Measurements from ENCODE around the gene RXRA. TPM values are rescaled to one million over a fixed set of nuclear protein-coding genes. Genes with fewer than 3 reads are reported as not detected.

RXRA gene
- total and polyA plus RNA-seq, 2 of the 13 experiments (the other 11 are each of a cell fraction or from before 2014, with no cell fraction given), result 18.9 to 29.2 TPM

- no peak overlapping the region for H3K9ac ChIP-seq (ENCODE audit: insufficient read depth, low read depth, low read length)
- intact Hi-C loops (cut with micrococcal nuclease; ENCODE audit: unreplicated experiment), result no loop called here
Measured at GRCh38 chr9:134426436-134426835, 100.2 kb downstream of the RXRA start.

More at GRCh38 chr9:134426436-134426835, 100.2 kb downstream of the RXRA start:
- H3K4me3 ChIP-seq (replicated peaks in 1 of 3; ENCODE audit: insufficient read depth in 1 of 3, low read depth in 2 of 3, low read length in 3 of 3), result no peak overlapping the region
- no peaks in the 10 kb centered on the region for H3K27me3 ChIP-seq (ENCODE audit: control insufficient read depth in 1 of 2, insufficient read depth in 2 of 2, low read length in 2 of 2)
- TF ChIP-seq HNF1B (CRISPR knock-in tag; IDR thresholded peaks at IDR 0.05), result no peak
- TF ChIP-seq HIC2 (CRISPR knock-in tag; IDR thresholded peaks at IDR 0.05; ENCODE audit: low read depth), result no peak
- no peak for TF ChIP-seq GTF3A (CRISPR knock-in tag; conservative IDR thresholded peaks at IDR 0.05)
- no peak for TF ChIP-seq ZNF569 (CRISPR knock-in tag; IDR thresholded peaks at IDR 0.05; ENCODE audit: borderline replicate concordance)
- TF ChIP-seq PBX3 (CRISPR knock-in tag; IDR thresholded peaks at IDR 0.05; ENCODE audit: borderline replicate concordance), result no peak
- TF ChIP-seq ZNF292 (CRISPR knock-in tag; IDR thresholded peaks at IDR 0.05; ENCODE audit: borderline replicate concordance, low read depth), result no peak
- TF ChIP-seq ZBTB3 (CRISPR knock-in tag; IDR thresholded peaks at IDR 0.05; ENCODE audit: borderline replicate concordance, low read depth), result no peak
- TF ChIP-seq IRF1 (CRISPR knock-in tag; IDR thresholded peaks at IDR 0.05; ENCODE audit: low read depth), result no peak
- no peak for TF ChIP-seq ZNF317 (CRISPR knock-in tag; IDR thresholded peaks at IDR 0.05)
- TF ChIP-seq HBP1 (CRISPR knock-in tag; IDR thresholded peaks at IDR 0.05; ENCODE audit: low read depth), result no peak
- H3K4me1 ChIP-seq (ENCODE audit: insufficient read depth, low read length), result peaks cover 33% of the 10 kb centered on the region
- POLR2A ChIA-PET, result no interaction called here
- H3K4me2 ChIP-seq (ENCODE audit: low read depth, low read length), result no peak overlapping the region
- H3K27ac ChIP-seq (ENCODE audit: extremely low read length, insufficient read depth, low read length), result no peak overlapping the region
- DNase-seq (ENCODE audit: low spot score) (no peak), FAIRE-seq (no peak), ATAC-seq (no peak)
- no TSS peak for BruUV-seq (replicated peaks)
- no peaks in the 10 kb centered on the region for H3K9me3 ChIP-seq (ENCODE audit: low read length)
- H3K79me2 ChIP-seq (ENCODE audit: insufficient read depth, low read length), result no peaks in the 10 kb centered on the region
- peaks cover 10 to 18% of the 10 kb centered on the region in 2 experiments; a peak in 4 of 5 replicates for H3K36me3 ChIP-seq (replicated peaks in 1 of 2; ENCODE audit: control insufficient read depth in 1 of 2, insufficient read depth in 2 of 2, low read length in 2 of 2)
- no peaks in the 10 kb centered on the region for H4K20me1 ChIP-seq (ENCODE audit: insufficient read depth, low read length)
- no peak overlapping the region for H2AFZ ChIP-seq (ENCODE audit: low read length)
- in situ Hi-C loops (cut with HindIII; ENCODE audit: extremely low pct_ligation_motif_present, low pct_unique_long_range_greater_than_20kb), result no loop called here
- WGBS (ENCODE audit: low lambda C conversion rate), result 96% methylated on average over 6 of the region's 15 CpGs
- CTCF ChIA-PET (ENCODE audit: low intra/inter-chr PET ratio, low total read pairs), result no interaction called here
